ENCODE measurements around the gene PLPP7.
"Not testable (repeated sequence)": the region's sequence is repeated elsewhere in the genome, so short reads cannot be mapped to it uniquely, and the experiment has no call there.

PLPP7 gene

DNA sequence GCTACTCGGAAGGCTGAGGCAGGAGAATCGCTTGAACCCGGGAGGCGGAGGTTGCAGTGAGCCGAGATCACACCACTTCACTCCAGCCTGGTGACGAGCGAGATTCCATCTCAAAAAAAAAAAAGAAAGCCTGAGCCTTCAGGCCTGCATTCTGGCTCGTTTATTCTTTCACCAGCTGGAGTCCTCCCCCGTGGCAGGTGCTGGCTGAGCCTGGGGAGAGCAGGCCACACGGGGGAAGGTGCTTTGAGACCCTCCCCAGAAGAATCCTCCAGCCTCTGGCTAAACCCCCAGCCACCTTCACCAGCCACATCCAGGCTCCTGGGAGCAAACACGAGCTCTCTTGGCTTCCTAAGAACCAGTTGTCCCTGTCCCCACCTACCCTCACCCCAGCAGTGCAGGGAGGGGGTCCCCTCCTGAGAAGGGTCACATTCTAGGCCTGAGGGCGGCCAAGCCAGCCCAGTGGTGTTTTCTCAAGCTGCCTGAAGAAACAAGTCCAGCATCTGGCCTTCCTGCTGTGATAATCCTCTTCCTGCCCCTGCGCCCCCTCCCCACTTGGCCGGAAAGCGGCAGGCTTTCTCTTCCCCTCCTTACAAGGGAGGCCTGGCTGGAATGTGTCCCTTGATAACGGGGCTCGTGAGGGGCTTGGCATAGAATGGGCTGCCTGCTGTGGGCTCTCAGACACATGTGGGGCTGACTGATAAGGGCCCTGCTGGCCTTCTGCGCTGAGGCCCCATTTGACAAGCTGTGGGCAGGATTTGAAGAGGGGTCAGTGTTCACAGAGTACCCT, 41.5 kb downstream of the PLPP7 start:
- Histone ChIP-seq H3K36me3 (ENCODE audit: insufficient read depth, low read length) (no peaks in the 10 kb centered on the region), H3K4me3 (ENCODE audit: low read length) (no peak overlapping the region), H3K4me1 (ENCODE audit: insufficient read depth, low read length) (peaks cover 10% of the 10 kb centered on the region), H2AFZ (ENCODE audit: low read depth, low read length) (peak overlapping the region; percentile 63), H3K27me3 (ENCODE audit: insufficient read depth, low read length) (no peaks in the 10 kb centered on the region), H3K9me3 (ENCODE audit: low read length) (no peaks in the 10 kb centered on the region)

DNA sequence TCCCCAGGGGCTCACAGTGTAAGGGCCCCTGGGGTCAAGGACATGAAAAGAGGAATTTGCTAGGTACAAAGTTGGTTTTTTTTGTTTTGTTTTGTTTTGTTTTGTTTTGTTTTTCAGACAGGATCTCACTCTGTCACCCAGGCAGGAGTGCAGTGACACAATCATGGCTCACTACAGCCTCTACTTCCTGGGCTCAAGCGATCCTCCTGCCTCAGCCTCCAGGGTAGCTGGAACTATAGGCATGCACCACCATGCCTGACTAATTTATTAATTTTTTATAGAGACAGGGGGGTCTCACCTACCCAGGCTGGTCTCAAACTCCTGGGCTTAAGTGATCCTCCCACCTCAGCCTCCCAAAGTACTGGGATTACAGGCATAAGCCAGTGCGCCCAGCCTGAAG, 42.5 kb downstream of the PLPP7 start:
- not testable (repeated sequence) for H2AFZ ChIP-seq (ENCODE audit: low read depth, low read length); H3K27me3 ChIP-seq (ENCODE audit: insufficient read depth, low read length); H3K36me3 ChIP-seq (ENCODE audit: insufficient read depth, low read length); H3K9me3 ChIP-seq (ENCODE audit: low read length); H3K4me1 ChIP-seq (ENCODE audit: insufficient read depth, low read length); H3K4me3 ChIP-seq (ENCODE audit: low read length)

DNA sequence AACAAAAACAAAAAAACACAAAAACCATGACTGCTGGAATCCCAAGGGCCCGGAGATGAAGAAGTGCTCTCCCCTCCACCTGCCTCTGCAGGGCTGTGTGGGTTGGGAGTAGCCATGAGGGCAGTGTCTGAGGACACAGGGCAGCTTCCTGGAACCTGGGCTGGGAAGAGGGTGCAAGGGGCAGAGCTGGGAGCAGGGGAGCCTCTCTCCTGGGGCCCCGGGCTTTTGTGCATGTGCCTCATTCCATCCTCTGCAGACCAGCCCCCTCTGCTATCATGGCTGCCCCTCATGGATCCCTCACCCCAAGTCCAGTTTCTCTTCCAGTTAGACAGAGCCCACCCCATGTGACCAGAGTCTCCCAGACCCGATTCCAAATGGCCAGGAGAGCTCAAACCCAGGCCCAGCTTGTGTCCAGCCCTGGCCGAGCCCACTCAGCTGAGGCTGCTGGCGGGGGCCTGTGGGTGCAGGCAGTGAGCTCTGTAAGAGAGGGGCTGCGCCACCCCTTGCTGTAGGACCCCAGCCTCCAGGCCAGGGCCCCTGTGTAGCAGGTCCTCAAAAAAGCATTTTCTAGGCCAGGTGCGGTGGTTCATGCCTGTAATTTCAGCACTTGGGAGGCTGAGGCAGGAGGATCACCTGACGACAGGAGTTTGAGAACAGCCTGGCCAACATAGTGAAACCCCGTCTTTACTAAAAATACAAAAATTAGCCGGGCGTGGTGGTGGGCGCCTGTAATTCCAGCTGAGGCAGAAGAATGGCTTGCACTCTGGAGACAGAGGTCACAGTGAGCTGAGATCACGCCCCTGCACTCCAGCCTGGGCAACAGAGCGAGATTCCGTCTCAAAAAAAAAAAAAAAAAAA, 44.5 kb downstream of the PLPP7 start:
- Histone ChIP-seq H3K4me3 (ENCODE audit: low read length) (no peak overlapping the region), H3K4me1 (ENCODE audit: insufficient read depth, low read length) (peaks cover 10% of the 10 kb centered on the region), H3K9me3 (ENCODE audit: low read length) (no peaks in the 10 kb centered on the region), H2AFZ (ENCODE audit: low read depth, low read length) (no peak overlapping the region), H3K36me3 (ENCODE audit: insufficient read depth, low read length) (no peaks in the 10 kb centered on the region), H3K27me3 (ENCODE audit: insufficient read depth, low read length) (no peaks in the 10 kb centered on the region)

DNA sequence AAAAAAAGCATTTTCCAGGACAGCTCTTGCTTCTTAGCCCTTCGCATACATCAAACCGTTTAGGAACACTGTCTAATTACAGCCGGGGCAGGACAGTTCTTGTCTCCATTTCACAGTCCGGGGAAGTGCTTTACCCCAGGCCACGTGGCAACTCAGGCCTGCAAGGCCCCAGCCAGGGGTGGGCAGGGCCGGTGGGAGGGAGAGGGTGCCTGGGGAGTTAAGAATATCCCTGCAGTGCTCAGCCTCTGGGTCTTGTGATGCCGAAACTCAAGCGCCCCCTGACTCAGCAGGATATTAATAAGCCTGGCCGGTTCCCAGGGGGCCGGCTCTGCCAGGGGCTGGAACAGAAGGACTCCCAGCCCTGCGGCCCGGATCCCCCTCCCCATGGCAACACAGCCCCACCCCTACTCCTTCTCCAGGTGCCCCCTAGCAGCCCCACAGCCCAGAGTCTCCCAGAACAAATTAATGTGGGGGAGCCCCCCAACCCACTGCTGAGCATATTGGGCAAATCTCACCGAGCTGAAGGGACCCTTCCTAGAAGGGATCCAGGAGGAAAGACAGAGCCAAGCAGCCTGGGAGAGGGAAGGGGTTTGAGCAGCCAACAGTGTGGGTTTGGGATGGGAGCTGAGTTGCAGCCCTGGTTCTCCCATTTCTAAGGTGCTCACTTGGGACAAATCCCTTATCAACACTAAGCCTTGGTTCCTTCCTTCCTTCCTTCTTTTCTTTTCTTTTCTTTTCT, 45.3 kb downstream of the PLPP7 start:
- no peaks in the 10 kb centered on the region for H3K9me3 ChIP-seq (ENCODE audit: low read length)
- H3K36me3 ChIP-seq (ENCODE audit: insufficient read depth, low read length), result no peaks in the 10 kb centered on the region
- H2AFZ ChIP-seq (ENCODE audit: low read depth, low read length), result no peak overlapping the region
- H3K4me3 ChIP-seq (ENCODE audit: low read length), result no peak overlapping the region
- H3K4me1 ChIP-seq (ENCODE audit: insufficient read depth, low read length), result peaks cover 10% of the 10 kb centered on the region
- no peaks in the 10 kb centered on the region for H3K27me3 ChIP-seq (ENCODE audit: insufficient read depth, low read length)

DNA sequence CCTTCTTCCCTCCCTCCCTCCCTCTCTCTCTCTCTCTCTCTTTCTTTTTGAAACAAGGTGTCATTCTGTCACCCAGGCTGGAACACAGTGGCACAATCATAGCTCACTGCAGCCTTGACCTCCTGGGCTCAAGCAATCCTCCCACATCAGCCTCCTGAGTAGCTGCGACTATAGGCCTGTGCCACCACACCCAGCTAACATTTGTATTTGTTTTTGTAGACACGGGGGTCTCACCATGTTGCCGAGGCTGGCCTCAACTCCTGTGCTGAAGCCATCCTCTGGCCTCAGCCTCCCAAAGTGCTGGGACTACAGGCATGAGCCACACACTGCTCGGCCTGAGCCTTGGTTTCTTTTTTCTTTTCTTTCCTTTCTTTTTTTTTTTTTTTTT, 45.8 kb downstream of the PLPP7 start:
- H3K27me3 ChIP-seq (ENCODE audit: insufficient read depth, low read length), result no peaks in the 10 kb centered on the region
- H3K9me3 ChIP-seq (ENCODE audit: low read length), result no peaks in the 10 kb centered on the region
- H3K36me3 ChIP-seq (ENCODE audit: insufficient read depth, low read length), result no peaks in the 10 kb centered on the region
- H2AFZ ChIP-seq (ENCODE audit: low read depth, low read length), result no peak overlapping the region
- H3K4me1 ChIP-seq (ENCODE audit: insufficient read depth, low read length), result peaks cover 10% of the 10 kb centered on the region
- no peak overlapping the region for H3K4me3 ChIP-seq (ENCODE audit: low read length)

DNA sequence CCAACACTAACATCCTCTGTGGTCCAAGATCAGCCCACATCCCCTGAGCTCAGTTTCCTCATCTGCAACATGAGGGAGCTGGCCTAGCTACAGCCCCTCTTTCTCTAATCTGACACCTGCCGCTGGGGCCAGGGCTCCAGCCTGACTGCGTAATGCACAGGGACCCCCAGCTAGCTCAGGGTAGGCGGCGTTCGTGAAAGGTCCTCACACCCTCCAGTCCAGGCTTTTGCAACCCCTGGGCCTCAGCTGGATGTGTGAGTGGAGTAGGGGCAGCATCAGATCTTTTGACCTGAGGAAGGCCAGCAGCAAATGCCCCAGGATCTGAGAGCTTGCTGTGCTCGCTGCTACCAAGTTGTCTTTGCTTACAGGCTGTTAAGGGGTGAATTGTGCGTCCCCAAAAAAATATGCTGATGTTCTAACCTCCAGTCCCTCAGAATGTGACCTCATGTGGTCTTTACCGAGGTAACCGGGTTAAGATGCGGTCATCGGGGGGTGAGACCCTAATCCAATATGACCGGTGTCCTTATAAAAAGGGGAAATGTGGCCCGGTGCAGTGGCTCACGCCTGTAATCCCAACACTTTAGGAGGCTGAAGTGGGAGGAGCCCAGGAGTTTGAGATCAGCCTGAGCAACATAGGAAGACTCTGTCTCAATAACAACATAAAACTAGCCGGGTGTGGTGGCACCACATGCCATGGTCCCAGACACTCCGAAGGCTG, 47.8 kb downstream of the PLPP7 start:
- Histone ChIP-seq H3K27me3 (ENCODE audit: insufficient read depth, low read length) (no peaks in the 10 kb centered on the region), H3K36me3 (ENCODE audit: insufficient read depth, low read length) (no peaks in the 10 kb centered on the region), H3K4me1 (ENCODE audit: insufficient read depth, low read length) (peaks cover 3% of the 10 kb centered on the region), H3K4me3 (ENCODE audit: low read length) (no peak overlapping the region), H2AFZ (ENCODE audit: low read depth, low read length) (no peak overlapping the region), H3K9me3 (ENCODE audit: low read length) (no peaks in the 10 kb centered on the region)

DNA sequence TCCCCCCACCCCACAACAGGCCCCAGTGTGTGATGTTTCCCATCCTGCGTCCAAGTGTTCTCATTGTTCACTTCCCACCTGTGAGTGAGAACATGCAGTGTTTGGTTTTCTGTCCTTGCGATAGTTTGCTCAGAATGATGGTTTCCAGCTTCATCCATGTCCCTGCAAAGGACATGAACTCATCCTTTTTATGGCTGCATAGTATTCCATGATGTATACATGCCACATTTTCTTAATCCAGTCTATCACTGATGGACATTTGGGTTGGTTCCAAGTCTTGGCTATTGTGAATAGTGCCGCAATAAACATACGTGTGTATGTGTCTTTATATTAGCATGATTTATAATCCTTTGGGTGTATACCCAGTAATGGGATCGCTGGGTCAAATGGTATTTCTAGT, 49.7 kb downstream of the PLPP7 start:
- H3K27me3 ChIP-seq (ENCODE audit: insufficient read depth, low read length); H3K4me1 ChIP-seq (ENCODE audit: insufficient read depth, low read length); H3K4me3 ChIP-seq (ENCODE audit: low read length); H3K36me3 ChIP-seq (ENCODE audit: insufficient read depth, low read length); H2AFZ ChIP-seq (ENCODE audit: low read depth, low read length); H3K9me3 ChIP-seq (ENCODE audit: low read length): not testable (repeated sequence)

DNA sequence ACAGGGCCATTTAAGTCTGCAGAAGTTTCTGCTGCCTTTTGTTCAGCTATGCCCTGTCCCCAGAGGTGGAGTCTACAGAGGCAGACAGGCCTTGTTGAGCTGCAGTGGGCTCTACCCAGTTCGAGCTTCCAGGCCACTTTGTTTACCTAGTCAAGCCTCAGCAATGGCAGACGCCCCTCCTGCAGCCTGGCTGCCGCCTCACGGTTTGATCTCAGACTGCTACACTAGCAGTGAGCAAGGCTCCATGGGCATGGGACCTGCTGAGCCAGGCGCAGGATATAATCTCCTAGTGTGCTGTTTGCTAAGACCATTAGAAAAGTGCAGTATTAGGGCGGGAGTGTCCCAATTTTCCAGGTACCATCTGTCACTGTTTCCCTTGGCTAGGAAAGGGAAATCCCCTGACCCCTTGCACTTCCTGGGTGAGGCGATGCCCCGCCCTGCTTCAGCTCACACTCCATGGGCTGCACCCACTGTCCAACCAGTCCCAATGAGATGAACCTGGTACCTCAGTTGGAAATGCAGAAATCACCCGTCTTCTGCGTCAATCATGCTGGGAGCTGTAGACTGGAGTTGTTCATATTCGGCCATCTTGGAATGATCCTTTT, 55.5 kb downstream of the PLPP7 start:
- not testable (repeated sequence) for H3K27me3 ChIP-seq (ENCODE audit: insufficient read depth, low read length); H3K4me1 ChIP-seq (ENCODE audit: insufficient read depth, low read length)

DNA sequence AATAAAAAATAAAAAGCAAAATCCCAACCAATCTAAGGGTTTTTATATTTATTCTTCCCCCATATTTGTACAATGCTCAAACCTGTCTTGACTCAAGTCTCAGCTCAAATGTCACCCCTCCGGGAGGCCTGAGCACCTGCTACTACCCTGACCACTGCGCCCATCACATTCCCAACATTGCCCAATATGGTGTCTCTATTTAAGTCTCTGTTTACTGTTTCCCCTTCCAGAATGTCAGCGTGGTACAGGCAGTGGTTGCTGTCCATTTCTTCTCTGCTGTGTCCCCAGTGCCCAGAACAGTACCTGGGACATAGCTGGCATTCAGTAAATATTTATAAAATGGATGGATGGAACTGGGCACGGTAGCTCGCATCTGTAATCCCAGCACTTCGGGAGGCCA, 57.0 kb downstream of the PLPP7 start:
- H3K4me3 ChIP-seq (ENCODE audit: low read length), result no peak overlapping the region
- H3K27me3 ChIP-seq (ENCODE audit: insufficient read depth, low read length), result no peaks in the 10 kb centered on the region
- no peaks in the 10 kb centered on the region for H3K9me3 ChIP-seq (ENCODE audit: low read length)

More for the DNA sequence above, 55.5 kb downstream of the PLPP7 start:
- H3K9me3 ChIP-seq (ENCODE audit: low read length); H3K36me3 ChIP-seq (ENCODE audit: insufficient read depth, low read length); H3K4me3 ChIP-seq (ENCODE audit: low read length); H2AFZ ChIP-seq (ENCODE audit: low read depth, low read length): not testable (repeated sequence)

DNA sequence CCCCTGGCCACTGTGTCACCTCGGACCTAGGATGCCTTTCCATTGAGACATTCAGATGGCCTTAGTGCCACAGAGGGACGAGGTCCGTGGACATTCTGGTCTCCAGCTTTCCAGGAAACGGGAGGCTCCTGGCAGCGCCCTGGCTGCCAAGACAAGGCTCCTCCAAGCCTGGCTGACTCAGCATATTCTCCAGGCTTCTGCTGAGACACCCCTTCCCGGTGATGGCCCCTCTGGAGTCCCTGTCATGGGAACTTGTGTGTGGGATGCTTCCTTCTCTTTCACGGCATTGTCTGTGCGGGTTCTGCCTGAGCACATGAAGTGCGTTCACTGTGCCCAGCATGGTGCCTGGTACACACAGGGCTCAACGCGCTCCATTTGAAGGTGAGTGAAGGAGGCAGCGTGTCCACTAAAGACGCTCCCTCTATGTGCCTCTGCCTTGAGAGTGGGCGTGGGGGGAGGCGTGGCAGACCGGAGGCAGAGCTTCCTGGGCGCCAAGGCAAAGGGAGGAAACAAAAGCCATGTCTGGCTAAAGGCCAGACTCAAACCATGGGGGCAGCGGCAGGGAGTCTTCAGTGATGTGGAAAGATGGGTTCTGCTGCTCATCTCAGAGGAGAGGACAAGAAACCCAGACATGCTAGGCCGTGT, 58.0 kb downstream of the PLPP7 start:
- H3K27me3 ChIP-seq (ENCODE audit: insufficient read depth, low read length), result no peaks in the 10 kb centered on the region
- no peak overlapping the region for H2AFZ ChIP-seq (ENCODE audit: low read depth, low read length)
- no peak overlapping the region for H3K4me3 ChIP-seq (ENCODE audit: low read length)
- no peaks in the 10 kb centered on the region for H3K9me3 ChIP-seq (ENCODE audit: low read length)
- no peaks in the 10 kb centered on the region for H3K4me1 ChIP-seq (ENCODE audit: insufficient read depth, low read length)
- no peaks in the 10 kb centered on the region for H3K36me3 ChIP-seq (ENCODE audit: insufficient read depth, low read length)

More for the DNA sequence above, 57.0 kb downstream of the PLPP7 start:
- no peaks in the 10 kb centered on the region for H3K36me3 ChIP-seq (ENCODE audit: insufficient read depth, low read length)
- H3K4me1 ChIP-seq (ENCODE audit: insufficient read depth, low read length), result no peaks in the 10 kb centered on the region
- no peak overlapping the region for H2AFZ ChIP-seq (ENCODE audit: low read depth, low read length)

DNA sequence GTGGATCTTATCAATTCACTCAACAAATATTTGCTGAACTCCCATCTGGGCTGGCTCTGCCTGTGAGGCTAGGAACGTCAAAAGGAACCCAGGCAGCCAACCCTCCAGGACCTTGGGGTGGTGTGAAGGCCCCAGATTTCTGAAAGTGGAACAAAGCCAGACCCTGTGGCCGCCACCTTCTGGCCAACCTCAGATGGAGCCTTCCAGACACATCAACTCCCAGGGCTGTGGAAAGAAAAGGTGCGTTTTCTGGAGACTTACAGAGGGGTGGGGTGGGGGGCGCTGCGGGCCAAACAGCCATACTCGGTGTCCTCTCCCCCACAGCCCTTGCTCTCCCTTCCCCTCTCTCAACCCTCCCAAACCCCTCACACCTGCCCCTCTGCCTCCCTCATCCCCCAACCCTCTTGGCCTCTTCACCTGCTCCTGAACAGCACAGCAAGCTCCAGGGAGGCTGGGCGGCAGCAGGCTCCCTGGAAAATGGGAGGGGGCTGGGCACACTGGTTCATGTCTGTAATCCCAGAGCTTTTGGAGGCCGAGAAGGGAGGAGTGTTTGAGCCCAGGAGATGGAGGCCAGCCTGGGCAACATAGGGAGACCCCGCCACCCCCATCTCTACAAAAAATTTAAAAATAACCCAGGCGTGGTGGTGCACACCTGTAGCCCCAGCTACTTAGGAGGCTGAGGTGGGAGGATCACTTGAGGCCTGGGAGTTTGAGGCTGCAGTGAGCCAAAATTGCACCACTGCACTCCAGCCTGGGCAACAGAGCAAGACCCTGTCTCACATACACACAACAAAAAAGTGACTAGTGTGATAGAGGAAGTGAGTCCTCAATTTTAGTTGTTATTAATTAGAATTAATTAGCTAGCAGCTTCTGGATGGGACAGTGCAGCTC, 59.4 kb downstream of the PLPP7 start:
- no peaks in the 10 kb centered on the region for H3K4me1 ChIP-seq (ENCODE audit: insufficient read depth, low read length)
- no peaks in the 10 kb centered on the region for H3K9me3 ChIP-seq (ENCODE audit: low read length)
- no peaks in the 10 kb centered on the region for H3K36me3 ChIP-seq (ENCODE audit: insufficient read depth, low read length)
- no peaks in the 10 kb centered on the region for H3K27me3 ChIP-seq (ENCODE audit: insufficient read depth, low read length)
- H2AFZ ChIP-seq (ENCODE audit: low read depth, low read length), result no peak overlapping the region
- no peak overlapping the region for H3K4me3 ChIP-seq (ENCODE audit: low read length)

Measured in neuron (in vitro differentiated cells).